H1 (cell line): Measurements from ENCODE around the gene GPRC5D.
A peak's percentile ranks its signal among the peaks of the same experiment; 100 is the strongest.

Experiments used
- CTCF ChIP-seq, 3 experiments: IDR thresholded peaks; 1 replicate in 2 of 3; 2 replicates in 1 of 3; pipeline versions ENCODE4 v1.5.1 to v1.6.1; 2011; ENCODE audit warnings: low read length in 3 of 3, mild to moderate bottlenecking in 3 of 3, inconsistent platforms in 2 of 3, low read depth in 1 of 3, moderate library complexity in 1 of 3; ENCODE audit not compliant: insufficient read depth in 1 of 3; ENCODE audit errors: control extremely low read depth in 1 of 3
- E2F6 ChIP-seq: IDR thresholded peaks from 2 replicates; pipeline ENCODE4 v1.6.1; 2012; ENCODE audit warnings: inconsistent platforms
- EP300 ChIP-seq, 2 experiments: IDR thresholded peaks; 1 replicate in 1 of 2; 2 replicates in 1 of 2; pipeline ENCODE4 v1.6.1; 2011 to 2012; ENCODE audit warnings: low read depth in 2 of 2, low read length in 2 of 2, mild to moderate bottlenecking in 2 of 2, borderline replicate concordance in 1 of 2, inconsistent platforms in 1 of 2, moderate library complexity in 1 of 2
- KDM5A ChIP-seq: fragments of 200-600 bp; IDR thresholded peaks from 2 replicates; pipeline ENCODE4 v1.7.1; 2012; ENCODE audit warnings: mild to moderate bottlenecking, low read length, inconsistent platforms, mixed read lengths
- MAFK ChIP-seq: IDR thresholded peaks from 2 replicates; pipeline ENCODE4 v1.6.1; 2012; ENCODE audit warnings: low read depth, mild to moderate bottlenecking, improper control_type of control experiment, low read length

DNA sequence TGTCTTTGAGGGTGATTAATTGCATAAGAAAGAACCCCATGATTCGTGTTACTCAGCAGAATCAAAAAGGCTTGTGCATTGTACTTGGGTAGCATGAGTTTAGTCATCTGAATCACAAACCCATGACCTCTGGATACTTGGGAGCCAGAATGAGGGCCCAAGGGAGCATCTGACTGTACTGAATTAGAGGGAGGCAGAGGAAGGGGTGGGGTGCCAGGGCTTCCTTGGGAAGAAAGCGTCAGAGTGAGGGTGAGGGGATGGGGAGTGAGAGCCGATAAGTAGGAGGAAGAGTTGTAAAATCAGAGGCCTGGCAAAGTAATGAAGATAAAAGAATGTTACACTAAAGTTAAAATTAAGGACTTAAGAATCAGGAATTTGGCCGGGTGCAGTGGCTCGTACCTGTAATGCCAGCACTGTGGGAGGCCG is 29.8 kb downstream of the GPRC5D start:
- TF ChIP-seq CTCF (IDR thresholded peaks at IDR 0.05; ENCODE audit: control extremely low read depth in 1 of 3, insufficient read depth in 1 of 3, low read depth in 1 of 3, low read length in 3 of 3) (no peak), EP300 (IDR thresholded peaks at IDR 0.05; ENCODE audit: borderline replicate concordance in 1 of 2, low read depth in 2 of 2, low read length in 2 of 2) (no peak), KDM5A (no peak), E2F6 (no peak), MAFK (0 out of 2 replicates have a peak, but pooled peaks have one; percentile 15)
